Measurements from ENCODE around the gene CDK5RAP2.

- TF ChIP-seq CTCF (IDR thresholded peaks at IDR 0.05; ENCODE audit: poor library complexity) (no peak), EZH2 (IDR thresholded peaks at IDR 0.05; ENCODE audit: borderline replicate concordance) (no peak)
These were observed 136.0 kb downstream of the CDK5RAP2 start for GRCh38 chr9:120443976-120444375.
